Activated CD4-positive, alpha-beta T cell treated with anti-CD3 and anti-CD28 coated beads, Interleukin-2, Interleukin-6, amounts not matched to agents 100 ng/mL and 50 ng/mL, durations not matched to agents 16 hours and 8 hours (primary cell): ENCODE data around the gene TMEM132E.

ENCODE experiments used
- DNase-seq: peaks from one replicate; pipeline ENCODE4 v3.0.0-alpha.2; 2020

Gene TMEM132E

GRCh38 chr17:34667656-34668055, 88.3 kb downstream of the TMEM132E start:
- DNase-seq, result no peak

GRCh38 chr17:34668206-34668605, 88.8 kb downstream of the TMEM132E start:
- no peak for DNase-seq

GRCh38 chr17:34669511-34669910, 90.1 kb downstream of the TMEM132E start:
- no peak for DNase-seq

- no peak for DNase-seq
Measured at GRCh38 chr17:34670618-34671017, 91.2 kb downstream of the TMEM132E start.

GRCh38 chr17:34671191-34671590, 91.8 kb downstream of the TMEM132E start:
- no peak for DNase-seq

- DNase-seq, result no peak
Measured at GRCh38 chr17:34672176-34672785, 92.9 kb downstream of the TMEM132E start.

- DNase-seq, result no peak
Measured at GRCh38 chr17:34673516-34673915, 94.1 kb downstream of the TMEM132E start.

GRCh38 chr17:34673995-34674890, 94.9 kb downstream of the TMEM132E start:
- DNase-seq, result no peak

- no peak for DNase-seq
Measured at GRCh38 chr17:34675143-34675542, 95.8 kb downstream of the TMEM132E start.

GRCh38 chr17:34675605-34676004, 96.2 kb downstream of the TMEM132E start:
- no peak for DNase-seq

- DNase-seq, result no peak
Measured at GRCh38 chr17:34680151-34680550, 100.8 kb downstream of the TMEM132E start.

GRCh38 chr17:34682305-34682704, 102.9 kb downstream of the TMEM132E start:
- DNase-seq, result no peak

- no peak for DNase-seq
Measured at GRCh38 chr17:34683390-34683789, 104.0 kb downstream of the TMEM132E start.
